Pancreas (tissue), 10 donors: ENCODE results near the gene ITPRIPL2. TPM values are rescaled to one million over a fixed set of nuclear protein-coding genes. Genes with fewer than 3 reads are reported as not detected.

Experiments used
- ATAC-seq, 4 donors: fragments of 200-7000 bp; cut with Tn5 transposase; one replicate each; pipeline versions ENCODE4 v1.8.0 to v1.9.1; 2020; ENCODE audit warnings: mild to moderate bottlenecking in 4 of 4, moderate library complexity in 4 of 4
- DNase-seq, 6 donors: peaks; one replicate each; pipeline ENCODE4 v3.0.0-alpha.2; 2020
- FAIRE-seq: peaks from 2 replicates; lab custom pipeline; 2012; peaks lifted over from hg19 to GRCh38; lab: Jason Lieb, UNC
- H3K27ac ChIP-seq, 4 donors: fragments of 200-600 bp; sonication (generic); 1 replicate in 3 of 4; 2 replicates in 1 of 4; pipeline versions ENCODE4 v1.5.0 to v1.8.0; 2020
- H3K27me3 ChIP-seq, 4 donors: fragments of 200-600 bp; one replicate each; pipeline ENCODE4 v1.8.0; 2021
- H3K36me3 ChIP-seq, 3 donors: fragments of 200-600 bp; sonication (generic) in 1 of 3; one replicate each; pipeline versions ENCODE4 v1.5.0 to v1.8.0; 2020 to 2021
- H3K4me1 ChIP-seq, 3 donors: fragments of 200-600 bp; one replicate each; pipeline ENCODE4 v1.8.0; 2021
- H3K4me3 ChIP-seq, 4 donors: fragments of 200-600 bp; sonication (generic) in 2 of 4; one replicate each; pipeline versions ENCODE4 v1.5.0 to v1.8.0; 2020 to 2021
- H3K9me3 ChIP-seq, 4 donors: fragments of 200-600 bp; one replicate each; pipeline ENCODE4 v1.8.0; 2021
- CTCF ChIP-seq, 4 donors: fragments of 200-600 bp; sonication (generic) in 3 of 4; IDR thresholded peaks; one replicate each; pipeline versions ENCODE4 v1.5.0 to v1.8.0; 2021; ENCODE audit warnings: antibody characterized with exemption in 4 of 4
- WGBS, 2 donors: extraction: QIAGEN DNeasy Blood & Tissue Kit; methylation state at CpG; one replicate each; pipeline ENCODE4 v1.1.7; 2013; 5-methylcytosine and 5-hydroxymethylcytosine counted together
- intact Hi-C, 3 donors: fragments of 100-400 bp; cut with DNase I; formaldehyde crosslinking; loops; one replicate each; pipeline versions ENCODE4 v1.11.1 to v1.14.2; 2022
- polyA plus RNA-seq, 2 donors: library from polyadenylated mRNA; stranded (reverse); fragments of 200-250 nt; gene quantifications; one replicate each; pipeline ENCODE4 v1.2.3, GENCODE V29; 2013
- total RNA-seq, 6 donors: library from RNA; stranded (reverse); fragmentation: NEBNext Ultra II Directional in 4 of 6; extraction: Animal tissue kit (Norgen Biotek cat#: 25700) in 4 of 6; gene quantifications; one replicate each; pipeline versions ENCODE4 v1.2.1 to v1.2.4, GENCODE V29; 2021 to 2023
- donor health status: healthy with polysubstance abuse.
- donor health status: DM: no; HTN: no; CAD: no; lungs with moderate emphysema.
- donor health status: DM: no; HTN: no; CAD: no.
- donor health status: control.
- donor health status: control.
- donor health status: Bipolar disorder and iron deficiency.
- donor health status: DM: yes; HTN: yes; CAD: no.
- donor health status: DM: no; HTN: no; CAD: no.
- donor health status: DM: no; HTN: no; CAD: no.
- donor health status: DM: yes; HTN: yes; CAD: no.

Gene ITPRIPL2
- total and polyA plus RNA-seq, 8 donors, result 4.0 to 36.2 (median 19.8) TPM

- no peaks in the 10 kb centered on the region for H3K9me3 ChIP-seq
- intact Hi-C loops, result loop anchor here in 1 of 3 donors (10.0 kb wide), 1 partner anchor 212 kb away; no protein-coding TSS in a partner anchor
- H3K4me3 ChIP-seq, result no peak overlapping the region
- H3K36me3 ChIP-seq, result no peaks in the 10 kb centered on the region
- peaks cover 0 to 2% (median 0%) of the 10 kb centered on the region in 3 donors for H3K4me1 ChIP-seq
- no peaks in the 10 kb centered on the region for H3K27me3 ChIP-seq
- FAIRE-seq (no peak), ATAC-seq (no peak), DNase-seq (no peak)
- WGBS, 2 donors, result 90 to 96% methylated on average over 1 of the region's 1 CpG
- no peak for TF ChIP-seq CTCF (IDR thresholded peaks at IDR 0.05)
- no peak overlapping the region for H3K27ac ChIP-seq
These were observed 49.5 kb downstream of the ITPRIPL2 start for GRCh38 chr16:19163215-19163614.

- intact Hi-C loops, result loop anchor here in 1 of 3 donors (10.0 kb wide), 1 partner anchor 211 kb away; no protein-coding TSS in a partner anchor
- TF ChIP-seq CTCF (IDR thresholded peaks at IDR 0.05), result no peak
- H3K4me1 ChIP-seq, result peaks cover 0 to 2% (median 0%) of the 10 kb centered on the region in 3 donors
- whole genome bisulfite sequencing, 2 donors, result 53 to 54% methylated on average over 4 of the region's 4 CpGs
- H3K36me3 ChIP-seq, result no peaks in the 10 kb centered on the region
- H3K27ac ChIP-seq, result no peak overlapping the region
- DNase-seq (no peak), FAIRE-seq (no peak), ATAC-seq (no peak)
- H3K27me3 ChIP-seq, result no peaks in the 10 kb centered on the region
- H3K9me3 ChIP-seq, result no peaks in the 10 kb centered on the region
- no peak overlapping the region for H3K4me3 ChIP-seq
These were observed 50.5 kb downstream of the ITPRIPL2 start for GRCh38 chr16:19164285-19164684.

GRCh38 chr16:19165101-19165500 is 51.3 kb downstream of the ITPRIPL2 start:
- FAIRE-seq, result no peak
- Histone ChIP-seq H3K4me1 (peaks cover 0 to 2% (median 0%) of the 10 kb centered on the region in 3 donors), H3K27me3 (no peaks in the 10 kb centered on the region), H3K4me3 (no peak overlapping the region), H3K9me3 (no peaks in the 10 kb centered on the region), H3K27ac (no peak overlapping the region), H3K36me3 (no peaks in the 10 kb centered on the region)
- TF ChIP-seq CTCF (IDR thresholded peaks at IDR 0.05), result no peak
- 88 to 89% methylated on average over 5 of the region's 5 CpGs for WGBS, 2 donors
- DNase-seq, result no peak
- intact Hi-C loops, result loop anchor here in 1 of 3 donors (10.0 kb wide), 1 partner anchor 210 kb away; no protein-coding TSS in a partner anchor
- ATAC-seq, result no peak

GRCh38 chr16:19166500-19166899 is 52.7 kb downstream of the ITPRIPL2 start:
- FAIRE-seq, result no peak
- no peak overlapping the region for H3K27ac ChIP-seq
- no peak for DNase-seq
- no peaks in the 10 kb centered on the region for H3K9me3 ChIP-seq
- intact Hi-C loops, result loop anchor here in 1 of 3 donors (10.0 kb wide), 1 partner anchor 208 kb away; no protein-coding TSS in a partner anchor
- WGBS, 2 donors, result 64 to 69% methylated on average over 2 of the region's 2 CpGs
- H3K36me3 ChIP-seq, result no peaks in the 10 kb centered on the region
- peaks cover 0 to 2% (median 0%) of the 10 kb centered on the region in 3 donors for H3K4me1 ChIP-seq
- TF ChIP-seq CTCF (IDR thresholded peaks at IDR 0.05), result no peak
- no peaks in the 10 kb centered on the region for H3K27me3 ChIP-seq
- no peak for ATAC-seq
- no peak overlapping the region for H3K4me3 ChIP-seq

- Histone ChIP-seq H3K36me3 (no peaks in the 10 kb centered on the region), H3K4me1 (peaks cover 0 to 2% (median 0%) of the 10 kb centered on the region in 3 donors), H3K4me3 (peak within 1 kb of the TSS; percentile 37 to 66 (median 50)), H3K9me3 (no peaks in the 10 kb centered on the region), H3K27ac (peak within 1 kb of the TSS in 2 of 4 donors; percentile 44 to 52), H3K27me3 (no peaks in the 10 kb centered on the region)
- peak; percentile 63 to 86 (median 78) for TF ChIP-seq CTCF (IDR thresholded peaks at IDR 0.05)
- FAIRE-seq (no peak), ATAC-seq (peak; percentile 90 to 95 (median 93)), DNase-seq (peak; percentile 52 to 88 (median 76))
- intact Hi-C loops, result loop anchor here in 1 of 3 donors (10.0 kb wide), 1 partner anchor 207 kb away; no protein-coding TSS in a partner anchor
- WGBS, 2 donors, result 0 to 1% methylated on average over 47 to 63 of the region's 63 CpGs
These were observed 54.1 kb downstream of the ITPRIPL2 start, which contains the start of gene SYT17 for GRCh38 chr16:19167710-19168370. TSS of gene SYT17 (plus strand) at chr16:19168240. CDS start at chr16:19168647, 407 bp downstream.
